Measurements from ENCODE around the gene DCD. TPM values are rescaled to one million over a fixed set of nuclear protein-coding genes. Genes with fewer than 3 reads are reported as not detected.
A peak's percentile ranks its signal among the peaks of the same experiment; 100 is the strongest.

DCD gene
- total RNA-seq = not detected

- TF ChIP-seq POLR2AphosphoS5 (IDR thresholded peaks at IDR 0.05) = no peak
- no peak for TF ChIP-seq EP300 (IDR thresholded peaks at IDR 0.05)
- TF ChIP-seq CTCF (IDR thresholded peaks at IDR 0.05) = no peak
- TF ChIP-seq POLR2A (IDR thresholded peaks at IDR 0.05) = no peak
- WGBS, 2 donors = 82 to 88% methylated on average over 2 of the region's 2 CpGs
Observed at GRCh38 chr12:54648265-54648664, at the start of gene DCD. TSS of gene DCD (minus strand) at chr12:54648365. CDS start at chr12:54648303, 62 bp downstream.

GRCh38 chr12:54697851-54698250 lies 49.7 kb upstream of the DCD start:
- WGBS, 2 donors = 0 to 21% methylated on average over 1 of the region's 1 CpG

More at GRCh38 chr12:54648265-54648664, at the start of gene DCD:
- H3K27ac ChIP-seq = no peak within 1 kb of the TSS
- H3K36me3 ChIP-seq = no peaks in the 10 kb centered on the region
- DNase-seq (peak in 1 of 2 donors; percentile 15), ATAC-seq (ENCODE audit: low FRiP score in 2 of 2) (no peak)
- no peak within 1 kb of the TSS for H3K4me3 ChIP-seq
- H3K4me1 ChIP-seq = no peaks in the 10 kb centered on the region
- no peaks in the 10 kb centered on the region for H3K9me3 ChIP-seq
- no peaks in the 10 kb centered on the region for H3K27me3 ChIP-seq

GRCh38 chr12:54692353-54692752 lies 44.2 kb upstream of the DCD start:
- ATAC-seq (ENCODE audit: low FRiP score in 2 of 2) = no peak

More at GRCh38 chr12:54697851-54698250, 49.7 kb upstream of the DCD start:
- no peak for TF ChIP-seq EP300 (IDR thresholded peaks at IDR 0.05)
- TF ChIP-seq POLR2A (IDR thresholded peaks at IDR 0.05) = no peak
- no peak for TF ChIP-seq POLR2AphosphoS5 (IDR thresholded peaks at IDR 0.05)
- no peak for TF ChIP-seq CTCF (IDR thresholded peaks at IDR 0.05)
- Histone ChIP-seq H3K9me3 (no peaks in the 10 kb centered on the region), H3K4me1 (no peaks in the 10 kb centered on the region), H3K27ac (no peak overlapping the region), H3K27me3 (no peaks in the 10 kb centered on the region), H3K4me3 (no peak overlapping the region), H3K36me3 (no peaks in the 10 kb centered on the region)
- ATAC-seq (ENCODE audit: low FRiP score in 2 of 2) (no peak), DNase-seq (no peak)

GRCh38 chr12:54689984-54690383 lies 41.8 kb upstream of the DCD start:
- no peak overlapping the region for H3K27ac ChIP-seq
- ATAC-seq (ENCODE audit: low FRiP score in 2 of 2) = no peak
- no peaks in the 10 kb centered on the region for H3K36me3 ChIP-seq
- no peak for DNase-seq
- peaks cover 0 to 6% (median 2%) of the 10 kb centered on the region in 4 donors for H3K4me1 ChIP-seq
- H3K4me3 ChIP-seq = no peak overlapping the region
- no peaks in the 10 kb centered on the region for H3K27me3 ChIP-seq
- TF ChIP-seq POLR2A (IDR thresholded peaks at IDR 0.05) = no peak
- TF ChIP-seq EP300 (IDR thresholded peaks at IDR 0.05) = no peak
- TF ChIP-seq POLR2AphosphoS5 (IDR thresholded peaks at IDR 0.05) = no peak
- no peak for TF ChIP-seq CTCF (IDR thresholded peaks at IDR 0.05)
- H3K9me3 ChIP-seq = peaks cover 0 to 3% (median 0%) of the 10 kb centered on the region in 4 donors
- WGBS, 2 donors = 41 to 65% methylated on average over 2 of the region's 2 CpGs

More at GRCh38 chr12:54692353-54692752, 44.2 kb upstream of the DCD start:
- no peaks in the 10 kb centered on the region for H3K9me3 ChIP-seq
- no peaks in the 10 kb centered on the region for H3K27me3 ChIP-seq
- H3K4me3 ChIP-seq = no peak overlapping the region
- TF ChIP-seq EP300 (IDR thresholded peaks at IDR 0.05) (no peak), CTCF (IDR thresholded peaks at IDR 0.05) (no peak), POLR2AphosphoS5 (IDR thresholded peaks at IDR 0.05) (no peak), POLR2A (IDR thresholded peaks at IDR 0.05) (no peak)
- no peak overlapping the region for H3K27ac ChIP-seq
- no peak for DNase-seq
- H3K4me1 ChIP-seq = no peaks in the 10 kb centered on the region
- 37 to 59% methylated on average over 2 of the region's 2 CpGs for WGBS, 2 donors
- H3K36me3 ChIP-seq = no peaks in the 10 kb centered on the region

GRCh38 chr12:54689034-54689372 lies 40.8 kb upstream of the DCD start:
- peaks cover 0 to 3% (median 0%) of the 10 kb centered on the region in 4 donors for H3K9me3 ChIP-seq

More at GRCh38 chr12:54689034-54689372, 40.8 kb upstream of the DCD start:
- WGBS, 2 donors = 70 to 76% methylated on average over 8 of the region's 8 CpGs
- ATAC-seq (ENCODE audit: low FRiP score in 2 of 2) = no peak
- DNase-seq = no peak
- Histone ChIP-seq H3K4me3 (no peak overlapping the region), H3K27me3 (no peaks in the 10 kb centered on the region), H3K27ac (no peak overlapping the region), H3K4me1 (peaks cover 0 to 11% (median 8%) of the 10 kb centered on the region in 4 donors), H3K36me3 (no peaks in the 10 kb centered on the region)
- TF ChIP-seq POLR2A (IDR thresholded peaks at IDR 0.05) (no peak), EP300 (IDR thresholded peaks at IDR 0.05) (no peak), POLR2AphosphoS5 (IDR thresholded peaks at IDR 0.05) (no peak), CTCF (IDR thresholded peaks at IDR 0.05) (no peak)

All from upper lobe of left lung (tissue), 6 donors.